ENCODE results near the gene PSG11.
"Not testable (repeated sequence)": the region's sequence is repeated elsewhere in the genome, so short reads cannot be mapped to it uniquely, and the experiment has no call there.

The PSG11 gene

GRCh38 chr19:43026369-43026768 lies at the start of gene PSG11:
Gene PSG11 (minus strand): TSS chr19:43026469. CDS start chr19:43026372, 97 bp downstream.
- not testable (repeated sequence) for DNase-seq

GRCh38 chr19:43062418-43062817 lies 36.1 kb upstream of the PSG11 start:
- DNase-seq: not testable (repeated sequence)

- not testable (repeated sequence) for DNase-seq
These were observed 35.1 kb upstream of the PSG11 start for GRCh38 chr19:43061326-43061725.

GRCh38 chr19:43060254-43060653 lies 34.0 kb upstream of the PSG11 start:
- not testable (repeated sequence) for DNase-seq

GRCh38 chr19:43059482-43059881 lies 33.2 kb upstream of the PSG11 start:
- not testable (repeated sequence) for DNase-seq

GRCh38 chr19:43058440-43058839 lies 32.2 kb upstream of the PSG11 start:
- DNase-seq: not testable (repeated sequence)

- not testable (repeated sequence) for DNase-seq
These were observed 21.7 kb upstream of the PSG11 start for GRCh38 chr19:43047966-43048365.

GRCh38 chr19:43046578-43046977 lies 20.3 kb upstream of the PSG11 start:
- DNase-seq: not testable (repeated sequence)

GRCh38 chr19:43043492-43044180 lies 17.4 kb upstream of the PSG11 start:
- DNase-seq: not testable (repeated sequence)

GRCh38 chr19:43031645-43032044 lies 5.4 kb upstream of the PSG11 start:
- not testable (repeated sequence) for DNase-seq

- no peak for DNase-seq
These were observed 2.6 kb upstream of the PSG11 start for GRCh38 chr19:43028866-43029265.

- DNase-seq: not testable (repeated sequence)
These were observed 1.7 kb upstream of the PSG11 start for GRCh38 chr19:43027985-43028384.

GRCh38 chr19:43027061-43027460 lies 792 bp upstream of the PSG11 start:
- DNase-seq: not testable (repeated sequence)

- not testable (repeated sequence) for DNase-seq
These were observed 4.2 kb downstream of the PSG11 start for GRCh38 chr19:43022098-43022497.

GRCh38 chr19:43021629-43022028 lies 4.6 kb downstream of the PSG11 start:
- not testable (repeated sequence) for DNase-seq

GRCh38 chr19:43019588-43019987 lies 6.7 kb downstream of the PSG11 start:
- DNase-seq: not testable (repeated sequence)

- not testable (repeated sequence) for DNase-seq
These were observed 20.4 kb downstream of the PSG11 start for GRCh38 chr19:43005841-43006240.

GRCh38 chr19:43004846-43005245 lies 21.4 kb downstream of the PSG11 start:
- DNase-seq: not testable (repeated sequence)

GRCh38 chr19:43003634-43004033 lies 22.6 kb downstream of the PSG11 start:
- not testable (repeated sequence) for DNase-seq

- not testable (repeated sequence) for DNase-seq
These were observed 23.3 kb downstream of the PSG11 start for GRCh38 chr19:43002948-43003347.

- not testable (repeated sequence) for DNase-seq
These were observed 30.1 kb downstream of the PSG11 start for GRCh38 chr19:42996161-42996560.

- DNase-seq: not testable (repeated sequence)
These were observed 34.2 kb downstream of the PSG11 start for GRCh38 chr19:42992029-42992604.

GRCh38 chr19:42989851-42990250 lies 36.4 kb downstream of the PSG11 start:
- DNase-seq: no peak

- not testable (repeated sequence) for DNase-seq
These were observed 37.1 kb downstream of the PSG11 start for GRCh38 chr19:42989186-42989585.

All from suppressor macrophage treated with lipopolysaccharide for 1 hour (primary cell).